Glutamatergic neuron (in vitro differentiated cells): ENCODE data around the gene DRG1. TPM values are rescaled to one million over a fixed set of nuclear protein-coding genes. Genes with fewer than 3 reads are reported as not detected.

Experiments used
- DNase-seq: peaks from one replicate; pipeline ENCODE4 v3.0.0; 2022
- H3K27ac Mint-ChIP-seq: one replicate; pipeline ENCODE4 v1.8.0; 2020; ENCODE audit warnings: mild to moderate bottlenecking, mixed read lengths, inconsistent platforms; ENCODE audit not compliant: unreplicated experiment
- H3K27me3 Mint-ChIP-seq: one replicate; pipeline ENCODE4 v1.8.0; 2020; ENCODE audit warnings: mild to moderate bottlenecking, moderate library complexity, mixed read lengths, inconsistent platforms; ENCODE audit not compliant: unreplicated experiment
- H3K36me3 Mint-ChIP-seq: one replicate; pipeline ENCODE4 v1.8.0; 2020; ENCODE audit warnings: mild to moderate bottlenecking, mixed read lengths, inconsistent platforms; ENCODE audit not compliant: unreplicated experiment
- H3K4me1 Mint-ChIP-seq: one replicate; pipeline ENCODE4 v1.8.0; 2020; ENCODE audit warnings: mild to moderate bottlenecking, low read depth, mixed read lengths, inconsistent platforms; ENCODE audit not compliant: unreplicated experiment
- H3K4me3 Mint-ChIP-seq: one replicate; pipeline ENCODE4 v1.8.0; 2020; ENCODE audit warnings: mild to moderate bottlenecking, mixed read lengths, inconsistent platforms; ENCODE audit not compliant: unreplicated experiment
- H3K9me3 Mint-ChIP-seq: one replicate; pipeline ENCODE4 v1.8.0; 2020; ENCODE audit warnings: mild to moderate bottlenecking, moderate library complexity, mixed read lengths, inconsistent platforms; ENCODE audit not compliant: unreplicated experiment
- total RNA-seq: library from RNA; stranded (reverse); fragmentation: NEBNext Ultra II Directional; extraction: Animal tissue kit (Norgen Biotek cat#: 25700); gene quantifications from one replicate; pipeline ENCODE4 v1.2.1, GENCODE V29; 2021; ENCODE audit not compliant: unreplicated experiment
- TF ChIP-seq, protein P1 (sequence below): fragments of 200-600 bp; sonication (generic); IDR thresholded peaks from one replicate; pipeline ENCODE4 v1.5.0; 2021; ENCODE audit not compliant: partially characterized antibody, unreplicated experiment

DRG1 gene
- total RNA-seq, 1 donor from 2014 or later = 64.1 TPM

DNA sequence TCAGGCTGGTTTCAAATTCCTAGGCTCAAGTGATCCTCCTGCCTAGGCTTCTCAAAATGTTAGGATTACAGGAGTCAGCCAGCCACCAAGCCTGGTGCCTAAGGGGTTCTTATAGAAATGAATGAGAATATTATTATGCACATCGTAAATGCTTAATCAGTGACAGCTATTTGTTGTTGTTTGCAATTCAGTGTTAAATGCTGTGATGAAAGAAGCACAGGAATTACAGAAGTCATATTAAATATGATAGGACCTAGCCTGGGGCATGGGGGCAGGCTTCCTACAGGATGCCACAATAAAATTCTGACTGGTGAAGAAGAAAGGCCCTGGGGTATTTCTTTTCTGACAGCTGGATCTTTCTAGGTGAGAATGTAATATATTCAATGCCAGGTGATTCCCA, 39.4 kb upstream of the DRG1 start:
- no peaks in the 10 kb centered on the region for H3K9me3 Mint-ChIP-seq
- H3K27me3 Mint-ChIP-seq = peaks cover 1% of the 10 kb centered on the region
- TF ChIP-seq, protein P1, sequence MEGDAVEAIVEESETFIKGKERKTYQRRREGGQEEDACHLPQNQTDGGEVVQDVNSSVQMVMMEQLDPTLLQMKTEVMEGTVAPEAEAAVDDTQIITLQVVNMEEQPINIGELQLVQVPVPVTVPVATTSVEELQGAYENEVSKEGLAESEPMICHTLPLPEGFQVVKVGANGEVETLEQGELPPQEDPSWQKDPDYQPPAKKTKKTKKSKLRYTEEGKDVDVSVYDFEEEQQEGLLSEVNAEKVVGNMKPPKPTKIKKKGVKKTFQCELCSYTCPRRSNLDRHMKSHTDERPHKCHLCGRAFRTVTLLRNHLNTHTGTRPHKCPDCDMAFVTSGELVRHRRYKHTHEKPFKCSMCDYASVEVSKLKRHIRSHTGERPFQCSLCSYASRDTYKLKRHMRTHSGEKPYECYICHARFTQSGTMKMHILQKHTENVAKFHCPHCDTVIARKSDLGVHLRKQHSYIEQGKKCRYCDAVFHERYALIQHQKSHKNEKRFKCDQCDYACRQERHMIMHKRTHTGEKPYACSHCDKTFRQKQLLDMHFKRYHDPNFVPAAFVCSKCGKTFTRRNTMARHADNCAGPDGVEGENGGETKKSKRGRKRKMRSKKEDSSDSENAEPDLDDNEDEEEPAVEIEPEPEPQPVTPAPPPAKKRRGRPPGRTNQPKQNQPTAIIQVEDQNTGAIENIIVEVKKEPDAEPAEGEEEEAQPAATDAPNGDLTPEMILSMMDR = no peak
- DNase-seq = no peak
- no peak overlapping the region for H3K4me3 Mint-ChIP-seq
- H3K27ac Mint-ChIP-seq = no peak overlapping the region
- H3K4me1 Mint-ChIP-seq = no peaks in the 10 kb centered on the region
- H3K36me3 Mint-ChIP-seq = no peaks in the 10 kb centered on the region

DNA sequence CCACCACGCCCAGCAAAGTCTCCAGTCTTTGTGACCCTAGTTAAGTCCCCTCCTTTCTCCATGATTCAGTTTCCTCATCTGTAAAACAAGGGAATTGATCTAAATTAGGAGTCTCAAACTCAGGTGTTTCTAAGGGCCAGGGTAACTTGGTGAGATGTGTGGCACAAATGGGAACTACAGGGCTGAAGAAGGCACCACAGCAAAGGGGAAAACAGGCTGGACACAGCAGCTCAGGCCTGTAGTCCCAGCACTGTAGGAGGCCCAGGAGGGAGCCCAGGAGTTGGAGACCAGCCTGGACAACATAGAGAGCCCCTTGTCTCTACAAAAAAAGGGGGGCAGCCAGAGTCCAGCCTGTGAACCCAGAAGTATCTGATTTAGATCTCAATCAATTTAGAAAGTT, 37.7 kb upstream of the DRG1 start:
- no peaks in the 10 kb centered on the region for H3K9me3 Mint-ChIP-seq
- TF ChIP-seq, protein P1 = no peak
- H3K4me1 Mint-ChIP-seq = no peaks in the 10 kb centered on the region
- no peak for DNase-seq
- no peaks in the 10 kb centered on the region for H3K36me3 Mint-ChIP-seq
- H3K4me3 Mint-ChIP-seq = no peak overlapping the region
- H3K27me3 Mint-ChIP-seq = no peaks in the 10 kb centered on the region
- no peak overlapping the region for H3K27ac Mint-ChIP-seq

DNA sequence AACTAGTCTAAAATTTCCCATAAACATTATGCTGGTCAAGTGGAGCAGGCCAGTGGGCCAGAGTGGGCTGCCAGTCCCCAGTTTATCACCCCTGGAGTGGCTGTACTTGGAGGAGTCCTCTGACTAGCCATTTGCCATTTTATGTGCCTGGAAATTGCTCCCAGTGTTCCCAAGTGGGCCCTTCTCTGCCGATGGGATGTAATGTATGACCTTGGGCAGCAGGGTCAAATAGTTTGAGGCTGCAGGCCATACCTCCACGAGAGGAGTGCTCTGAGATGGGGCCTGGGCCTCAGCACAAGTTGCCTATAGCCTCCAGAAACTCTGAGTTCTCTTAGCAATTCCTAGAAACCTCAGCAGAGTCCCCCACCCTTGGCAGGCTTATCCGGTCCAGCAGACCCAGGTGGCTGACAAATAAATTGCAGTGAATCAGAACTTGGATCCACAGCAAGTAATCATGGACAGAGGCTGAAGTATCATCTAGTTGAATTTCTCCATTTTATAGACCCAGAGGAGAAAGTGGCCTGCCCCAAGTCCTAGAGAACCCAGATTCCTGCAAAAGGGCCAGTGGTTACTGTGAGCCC, 35.4 kb upstream of the DRG1 start:
- TF ChIP-seq, protein P1 = no peak
- no peak for DNase-seq

DNA sequence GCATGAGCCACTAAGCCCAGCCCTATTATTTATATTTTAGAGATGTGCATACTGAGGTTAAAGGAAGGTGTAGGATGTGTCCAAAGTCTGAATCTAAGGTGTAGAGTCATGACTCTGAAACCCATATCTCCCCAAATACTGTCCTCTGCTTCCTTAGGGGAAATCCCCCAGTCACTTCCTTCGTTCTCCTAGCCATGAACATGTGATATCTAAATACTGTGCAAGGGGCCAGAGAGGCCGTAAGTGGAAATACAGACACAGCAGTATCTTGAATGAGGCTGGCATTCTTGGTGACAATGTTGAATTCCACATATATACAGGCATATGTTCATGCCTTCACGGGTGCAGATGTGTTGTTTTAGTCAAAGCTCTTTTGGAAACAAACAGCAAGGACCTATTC, 32.0 kb upstream of the DRG1 start:
- Mint-ChIP-seq H3K27me3 (no peaks in the 10 kb centered on the region), H3K27ac (no peak overlapping the region), H3K36me3 (no peaks in the 10 kb centered on the region), H3K9me3 (no peaks in the 10 kb centered on the region), H3K4me3 (no peak overlapping the region), H3K4me1 (no peaks in the 10 kb centered on the region)
- TF ChIP-seq, protein P1 = no peak
- DNase-seq = no peak

More for the DNA sequence above, 35.4 kb upstream of the DRG1 start:
- H3K27me3 Mint-ChIP-seq = no peaks in the 10 kb centered on the region
- no peaks in the 10 kb centered on the region for H3K9me3 Mint-ChIP-seq
- no peak overlapping the region for H3K27ac Mint-ChIP-seq
- no peak overlapping the region for H3K4me3 Mint-ChIP-seq
- no peaks in the 10 kb centered on the region for H3K4me1 Mint-ChIP-seq
- no peaks in the 10 kb centered on the region for H3K36me3 Mint-ChIP-seq

DNA sequence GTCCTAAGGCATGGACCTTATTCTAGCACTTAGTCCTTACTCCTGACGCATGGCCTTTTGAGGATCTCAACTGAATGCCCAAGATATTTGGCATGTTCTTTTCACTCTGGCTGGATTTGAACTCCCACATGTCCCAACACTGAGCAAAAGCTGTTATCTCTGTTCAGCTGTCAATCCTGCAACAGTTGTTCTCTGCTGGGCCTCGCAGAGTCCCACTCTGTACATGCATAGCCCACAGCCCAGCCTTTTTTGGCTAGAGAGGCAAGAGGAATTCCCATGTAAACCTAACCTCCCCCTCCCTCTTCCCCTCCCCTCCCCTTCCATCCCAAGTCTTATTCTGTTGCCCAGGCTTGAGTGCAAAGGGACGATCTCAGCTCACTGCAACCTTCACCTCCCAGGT, 21.8 kb upstream of the DRG1 start:
- H3K36me3 Mint-ChIP-seq = no peaks in the 10 kb centered on the region
- H3K4me3 Mint-ChIP-seq = no peak overlapping the region
- no peak for DNase-seq
- no peaks in the 10 kb centered on the region for H3K9me3 Mint-ChIP-seq
- no peaks in the 10 kb centered on the region for H3K4me1 Mint-ChIP-seq
- H3K27ac Mint-ChIP-seq = no peak overlapping the region
- TF ChIP-seq, protein P1 = no peak
- H3K27me3 Mint-ChIP-seq = no peaks in the 10 kb centered on the region
